ENCODE results near the gene BEND6. TPM values are rescaled to one million over a fixed set of nuclear protein-coding genes. Genes with fewer than 3 reads are reported as not detected.
"Not testable (repeated sequence)": the region's sequence is repeated elsewhere in the genome, so short reads cannot be mapped to it uniquely, and the experiment has no call there.

BEND6 gene
- total and polyA plus RNA-seq, 10 of the 15 experiments (the other 5 are each of a cell fraction or from before 2014, with no cell fraction given) = 0.79 to 2.8 (median 1.6) TPM

GRCh38 chr6:57044061-57044460 lies 89.2 kb downstream of the BEND6 start:
- BruUV-seq (replicated peaks); H3K9me3 ChIP-seq (replicated peaks; ENCODE audit: control insufficient read depth, insufficient read depth, low read length); H4K20me1 ChIP-seq (ENCODE audit: control insufficient read depth, insufficient read depth); intact Hi-C loops (cut with micrococcal nuclease; ENCODE audit: unreplicated experiment); H3K4me3 ChIP-seq; H2AFZ ChIP-seq (ENCODE audit: control insufficient read depth, low read depth, low read length); H3K27me3 ChIP-seq (replicated peaks in 1 of 2; ENCODE audit: control insufficient read depth in 2 of 2, insufficient read depth in 2 of 2, low read length in 1 of 2); DNase-seq (ENCODE audit: low read depth, low spot score); H3K4me2 ChIP-seq (ENCODE audit: control insufficient read depth, insufficient read depth); H3K36me3 ChIP-seq (ENCODE audit: control insufficient read depth in 2 of 2, insufficient read depth in 2 of 2, low read length in 1 of 2); in situ Hi-C loops (cut with MboI); H3K4me1 ChIP-seq (ENCODE audit: control insufficient read depth, insufficient read depth, low read length); H3K27ac ChIP-seq (ENCODE audit: control insufficient read depth, insufficient read depth); FAIRE-seq; H3K9ac ChIP-seq (ENCODE audit: control insufficient read depth, insufficient read depth, low read length); ATAC-seq; CTCF ChIA-PET; RAD21 ChIA-PET (ENCODE audit: unreplicated experiment): not testable (repeated sequence)
- WGBS (ENCODE audit: insufficient coverage, insufficient replicate concordance, low lambda C conversion rate, missing lambda C conversion rate) = 60% methylated on average over 1 of the region's 1 CpG
- SMC1A ChIA-PET (ENCODE audit: uncharacterized antibody, unreplicated experiment) = interaction anchor here (0.7 kb wide), 1 partner anchor 147 kb away, joined by 3 read pairs; no protein-coding TSS in a partner anchor
- POLR2A ChIA-PET = interaction anchor here (0.7 kb wide), 1 partner anchor 585 kb away, joined by 3 read pairs; no protein-coding TSS in a partner anchor
- peaks cover 12% of the 10 kb centered on the region for H3K79me2 ChIP-seq (ENCODE audit: control insufficient read depth, insufficient read depth, low read length)

DNA sequence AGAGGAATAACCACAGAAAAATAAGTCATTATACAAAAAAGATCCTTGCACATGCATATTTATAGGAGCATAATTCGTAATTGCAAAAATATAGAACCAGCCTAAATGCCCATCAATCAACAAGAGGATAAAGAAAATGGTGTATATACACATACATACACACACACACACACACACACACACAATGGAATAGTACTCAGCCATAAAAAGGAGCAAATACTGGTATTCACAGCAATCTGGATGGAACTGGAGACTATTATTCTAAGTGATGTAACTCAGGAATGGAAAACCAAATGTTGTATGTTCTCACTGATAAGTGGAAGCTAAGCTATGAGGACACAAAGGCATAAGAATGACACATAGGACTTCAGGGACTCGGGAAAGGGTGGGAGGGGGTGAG lies 89.7 kb downstream of the BEND6 start:
- Histone ChIP-seq H3K9me3 (replicated peaks; ENCODE audit: control insufficient read depth, insufficient read depth, low read length) (no peaks in the 10 kb centered on the region), H3K9ac (ENCODE audit: control insufficient read depth, insufficient read depth, low read length) (no peak overlapping the region), H3K4me2 (ENCODE audit: control insufficient read depth, insufficient read depth) (no peak overlapping the region), H3K27ac (ENCODE audit: control insufficient read depth, insufficient read depth) (no peak overlapping the region), H3K36me3 (ENCODE audit: control insufficient read depth in 2 of 2, insufficient read depth in 2 of 2, low read length in 1 of 2) (peaks cover 0 to 3% of the 10 kb centered on the region in 2 experiments; a peak in 1 of 4 replicates), H4K20me1 (ENCODE audit: control insufficient read depth, insufficient read depth) (no peaks in the 10 kb centered on the region), H3K4me1 (ENCODE audit: control insufficient read depth, insufficient read depth, low read length) (peaks cover 5% of the 10 kb centered on the region; the same call in 1 of the 2 replicates), H2AFZ (ENCODE audit: control insufficient read depth, low read depth, low read length) (no peak overlapping the region), H3K27me3 (replicated peaks in 1 of 2; ENCODE audit: control insufficient read depth in 2 of 2, insufficient read depth in 2 of 2, low read length in 1 of 2) (no peaks in the 10 kb centered on the region), H3K4me3 (no peak overlapping the region), H3K79me2 (ENCODE audit: control insufficient read depth, insufficient read depth, low read length) (peaks cover 17% of the 10 kb centered on the region)
- no TSS peak for BruUV-seq (replicated peaks)
- ChIA-PET SMC1A (ENCODE audit: uncharacterized antibody, unreplicated experiment) (interaction anchor here (0.7 kb wide), 1 partner anchor 147 kb away, joined by 3 read pairs; no protein-coding TSS in a partner anchor), RAD21 (ENCODE audit: unreplicated experiment) (no interaction called here), CTCF (no interaction called here), POLR2A (interaction anchor here (0.7 kb wide), 1 partner anchor 586 kb away, joined by 3 read pairs; no protein-coding TSS in a partner anchor)
- ATAC-seq (no peak), DNase-seq (ENCODE audit: low read depth, low spot score) (no peak), FAIRE-seq (no peak)
- in situ Hi-C loops (cut with MboI) = no loop called here
- WGBS (ENCODE audit: insufficient coverage, insufficient replicate concordance, low lambda C conversion rate, missing lambda C conversion rate) = 62% methylated on average over 2 of the region's 2 CpGs
- intact Hi-C loops (cut with micrococcal nuclease; ENCODE audit: unreplicated experiment) = no loop called here
- TF ChIP-seq, protein P1, sequence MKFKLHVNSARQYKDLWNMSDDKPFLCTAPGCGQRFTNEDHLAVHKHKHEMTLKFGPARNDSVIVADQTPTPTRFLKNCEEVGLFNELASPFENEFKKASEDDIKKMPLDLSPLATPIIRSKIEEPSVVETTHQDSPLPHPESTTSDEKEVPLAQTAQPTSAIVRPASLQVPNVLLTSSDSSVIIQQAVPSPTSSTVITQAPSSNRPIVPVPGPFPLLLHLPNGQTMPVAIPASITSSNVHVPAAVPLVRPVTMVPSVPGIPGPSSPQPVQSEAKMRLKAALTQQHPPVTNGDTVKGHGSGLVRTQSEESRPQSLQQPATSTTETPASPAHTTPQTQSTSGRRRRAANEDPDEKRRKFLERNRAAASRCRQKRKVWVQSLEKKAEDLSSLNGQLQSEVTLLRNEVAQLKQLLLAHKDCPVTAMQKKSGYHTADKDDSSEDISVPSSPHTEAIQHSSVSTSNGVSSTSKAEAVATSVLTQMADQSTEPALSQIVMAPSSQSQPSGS (IDR thresholded peaks at IDR 0.05; ENCODE audit: low read length) = no peak
- no peak for TF ChIP-seq EED (IDR thresholded peaks at IDR 0.05; ENCODE audit: low read depth)
- no peak for TF ChIP-seq SKIL (IDR thresholded peaks at IDR 0.05; ENCODE audit: low read depth, poor library complexity, severe bottlenecking)
- TF ChIP-seq, protein P2, sequence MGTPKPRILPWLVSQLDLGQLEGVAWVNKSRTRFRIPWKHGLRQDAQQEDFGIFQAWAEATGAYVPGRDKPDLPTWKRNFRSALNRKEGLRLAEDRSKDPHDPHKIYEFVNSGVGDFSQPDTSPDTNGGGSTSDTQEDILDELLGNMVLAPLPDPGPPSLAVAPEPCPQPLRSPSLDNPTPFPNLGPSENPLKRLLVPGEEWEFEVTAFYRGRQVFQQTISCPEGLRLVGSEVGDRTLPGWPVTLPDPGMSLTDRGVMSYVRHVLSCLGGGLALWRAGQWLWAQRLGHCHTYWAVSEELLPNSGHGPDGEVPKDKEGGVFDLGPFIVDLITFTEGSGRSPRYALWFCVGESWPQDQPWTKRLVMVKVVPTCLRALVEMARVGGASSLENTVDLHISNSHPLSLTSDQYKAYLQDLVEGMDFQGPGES (IDR thresholded peaks at IDR 0.05) = no peak
- no peak for TF ChIP-seq NFIC (IDR thresholded peaks at IDR 0.05; ENCODE audit: low read depth, low read length)
- TF ChIP-seq, protein P3, sequence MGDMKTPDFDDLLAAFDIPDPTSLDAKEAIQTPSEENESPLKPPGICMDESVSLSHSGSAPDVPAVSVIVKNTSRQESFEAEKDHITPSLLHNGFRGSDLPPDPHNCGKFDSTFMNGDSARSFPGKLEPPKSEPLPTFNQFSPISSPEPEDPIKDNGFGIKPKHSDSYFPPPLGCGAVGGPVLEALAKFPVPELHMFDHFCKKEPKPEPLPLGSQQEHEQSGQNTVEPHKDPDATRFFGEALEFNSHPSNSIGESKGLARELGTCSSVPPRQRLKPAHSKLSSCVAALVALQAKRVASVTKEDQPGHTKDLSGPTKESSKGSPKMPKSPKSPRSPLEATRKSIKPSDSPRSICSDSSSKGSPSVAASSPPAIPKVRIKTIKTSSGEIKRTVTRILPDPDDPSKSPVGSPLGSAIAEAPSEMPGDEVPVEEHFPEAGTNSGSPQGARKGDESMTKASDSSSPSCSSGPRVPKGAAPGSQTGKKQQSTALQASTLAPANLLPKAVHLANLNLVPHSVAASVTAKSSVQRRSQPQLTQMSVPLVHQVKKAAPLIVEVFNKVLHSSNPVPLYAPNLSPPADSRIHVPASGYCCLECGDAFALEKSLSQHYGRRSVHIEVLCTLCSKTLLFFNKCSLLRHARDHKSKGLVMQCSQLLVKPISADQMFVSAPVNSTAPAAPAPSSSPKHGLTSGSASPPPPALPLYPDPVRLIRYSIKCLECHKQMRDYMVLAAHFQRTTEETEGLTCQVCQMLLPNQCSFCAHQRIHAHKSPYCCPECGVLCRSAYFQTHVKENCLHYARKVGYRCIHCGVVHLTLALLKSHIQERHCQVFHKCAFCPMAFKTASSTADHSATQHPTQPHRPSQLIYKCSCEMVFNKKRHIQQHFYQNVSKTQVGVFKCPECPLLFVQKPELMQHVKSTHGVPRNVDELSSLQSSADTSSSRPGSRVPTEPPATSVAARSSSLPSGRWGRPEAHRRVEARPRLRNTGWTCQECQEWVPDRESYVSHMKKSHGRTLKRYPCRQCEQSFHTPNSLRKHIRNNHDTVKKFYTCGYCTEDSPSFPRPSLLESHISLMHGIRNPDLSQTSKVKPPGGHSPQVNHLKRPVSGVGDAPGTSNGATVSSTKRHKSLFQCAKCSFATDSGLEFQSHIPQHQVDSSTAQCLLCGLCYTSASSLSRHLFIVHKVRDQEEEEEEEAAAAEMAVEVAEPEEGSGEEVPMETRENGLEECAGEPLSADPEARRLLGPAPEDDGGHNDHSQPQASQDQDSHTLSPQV (IDR thresholded peaks at IDR 0.05) = no peak
